H9 (cell line): ENCODE measurements around the gene WASF3. TPM values are rescaled to one million over a fixed set of nuclear protein-coding genes. Genes with fewer than 3 reads are reported as not detected.

ENCODE experiments used
- DNase-seq: peaks from one replicate; pipeline ENCODE4 v3.0.0-alpha.2; 2017
- H2AFZ ChIP-seq: one replicate; pipeline ENCODE4 v1.6.1; 2013; ENCODE audit warnings: mild to moderate bottlenecking, low read length, control low read depth, moderate library complexity
- H2AK5ac ChIP-seq: 2 replicates; pipeline ENCODE4 v1.6.1; 2013; ENCODE audit warnings: low read length, control low read depth, mixed read lengths; ENCODE audit not compliant: insufficient read length
- H2BK120ac ChIP-seq: one replicate; pipeline ENCODE4 v1.6.1; 2013; ENCODE audit warnings: low read depth, mild to moderate bottlenecking, low read length, control low read depth, inconsistent platforms; ENCODE audit not compliant: poor library complexity, severe bottlenecking
- H2BK12ac ChIP-seq: 2 replicates; pipeline ENCODE4 v1.6.1; 2013; ENCODE audit warnings: low read length, control low read depth, mixed read lengths, low read depth; ENCODE audit not compliant: insufficient read length
- H2BK15ac ChIP-seq: 2 replicates; pipeline ENCODE4 v1.6.1; 2013; ENCODE audit warnings: low read depth, low read length, control low read depth
- H2BK20ac ChIP-seq: one replicate; pipeline ENCODE4 v1.6.1; 2013; ENCODE audit warnings: low read depth, mild to moderate bottlenecking, low read length, control low read depth, inconsistent platforms; ENCODE audit not compliant: poor library complexity, severe bottlenecking
- H2BK5ac ChIP-seq: 2 replicates; pipeline ENCODE4 v1.6.1; 2013; ENCODE audit warnings: low read length, control low read depth, mixed read lengths; ENCODE audit not compliant: insufficient read length
- H3K14ac ChIP-seq: 2 replicates; pipeline ENCODE4 v1.6.1; 2013; ENCODE audit warnings: low read length, control low read depth; ENCODE audit not compliant: insufficient read depth
- H3K18ac ChIP-seq: 2 replicates; pipeline ENCODE4 v1.6.1; 2013; ENCODE audit warnings: low read depth, mild to moderate bottlenecking, mixed read lengths, low read length, control low read depth; ENCODE audit not compliant: insufficient read length
- H3K23ac ChIP-seq: 2 replicates; pipeline ENCODE4 v1.6.1; 2013; ENCODE audit warnings: low read length, control low read depth, mixed read lengths, low read depth; ENCODE audit not compliant: insufficient read length
- H3K23me2 ChIP-seq: 2 replicates; pipeline ENCODE4 v1.6.1; 2013; ENCODE audit warnings: low read depth, mild to moderate bottlenecking, mixed read lengths, low read length, control low read depth; ENCODE audit not compliant: insufficient read length, poor library complexity, severe bottlenecking
- H3K27ac ChIP-seq: 2 replicates; pipeline ENCODE4 v1.5.1; 2013; ENCODE audit warnings: low read length, control low read depth, mixed read lengths, low read depth; ENCODE audit not compliant: insufficient read length
- H3K27me3 ChIP-seq: 2 replicates; pipeline ENCODE4 v1.6.1; 2013; ENCODE audit warnings: low read length, control low read depth, inconsistent platforms; ENCODE audit not compliant: insufficient read depth
- H3K4ac ChIP-seq: 2 replicates; pipeline ENCODE4 v1.6.1; 2013; ENCODE audit warnings: low read depth, mild to moderate bottlenecking, control low read depth, inconsistent platforms, low read length, moderate library complexity
- H3K4me1 ChIP-seq: 2 replicates; pipeline ENCODE4 v1.6.1; 2013; ENCODE audit warnings: low read length, control low read depth, inconsistent platforms; ENCODE audit not compliant: insufficient read depth
- H3K4me2 ChIP-seq: 2 replicates; pipeline ENCODE4 v1.6.1; 2013; ENCODE audit warnings: low read length, control low read depth, mixed read lengths; ENCODE audit not compliant: insufficient read length, insufficient read depth
- H3K56ac ChIP-seq: 2 replicates; pipeline ENCODE4 v1.6.1; 2013; ENCODE audit warnings: low read depth, mild to moderate bottlenecking, mixed read lengths, low read length, control low read depth; ENCODE audit not compliant: insufficient read length
- H3K79me1 ChIP-seq: 2 replicates; pipeline ENCODE4 v1.6.1; 2013; ENCODE audit warnings: low read depth, mild to moderate bottlenecking, moderate library complexity, low read length, control low read depth, inconsistent platforms; ENCODE audit not compliant: insufficient read depth, poor library complexity, severe bottlenecking
- H3K79me2 ChIP-seq: 2 replicates; pipeline ENCODE4 v1.6.1; 2013; ENCODE audit warnings: low read length, control low read depth, inconsistent platforms; ENCODE audit not compliant: insufficient read depth
- H3K9ac ChIP-seq: 2 replicates; pipeline ENCODE4 v1.6.1; 2013; ENCODE audit warnings: low read length, control low read depth, mixed read lengths; ENCODE audit not compliant: insufficient read length; ENCODE audit errors: extremely low read depth
- H3K9me3 ChIP-seq: one replicate; pipeline ENCODE4 v1.6.1; 2013; ENCODE audit warnings: low read depth, low read length, inconsistent platforms; ENCODE audit not compliant: control insufficient read depth
- H3T11ph ChIP-seq: one replicate; pipeline ENCODE4 v1.6.1; 2013; ENCODE audit warnings: mild to moderate bottlenecking, low read length, control low read depth, inconsistent platforms
- H4K20me1 ChIP-seq: one replicate; pipeline ENCODE4 v1.6.1; 2013; ENCODE audit not compliant: control insufficient read depth, insufficient read length, insufficient read depth
- H4K5ac ChIP-seq: 2 replicates; pipeline ENCODE4 v1.6.1; 2013; ENCODE audit warnings: low read depth, mild to moderate bottlenecking, mixed read lengths, low read length, control low read depth; ENCODE audit not compliant: insufficient read length
- H4K8ac ChIP-seq: replicated peaks from 2 replicates; pipeline ENCODE4 v1.6.1; 2013; ENCODE audit warnings: low read length, control low read depth, mixed read lengths, low read depth; ENCODE audit not compliant: insufficient read length
- H4K91ac ChIP-seq: 2 replicates; pipeline ENCODE4 v1.6.1; 2013; ENCODE audit warnings: low read depth, mild to moderate bottlenecking, moderate library complexity, mixed read lengths, low read length, control low read depth; ENCODE audit not compliant: insufficient read length
- H3K27ac Mint-ChIP-seq, 3 experiments: 2 replicates in 2 of 3; 3 replicates in 1 of 3; pipeline ENCODE4 v1.8.0; 2020 to 2021; ENCODE audit warnings: mixed read lengths in 3 of 3, mild to moderate bottlenecking in 1 of 3, moderate library complexity in 1 of 3
- H3K27me3 Mint-ChIP-seq: 2 replicates; pipeline ENCODE4 v1.8.0; 2021; ENCODE audit warnings: low read depth, mild to moderate bottlenecking, moderate library complexity, mixed read lengths
- H3K36me3 Mint-ChIP-seq, 3 experiments: 2 replicates in 2 of 3; 3 replicates in 1 of 3; pipeline ENCODE4 v1.8.0; 2020 to 2021; ENCODE audit warnings: low read depth in 3 of 3, mixed read lengths in 3 of 3; ENCODE audit not compliant: insufficient read depth in 1 of 3
- H3K4me1 Mint-ChIP-seq, 2 experiments: 2 replicates each; pipeline ENCODE4 v1.8.0; 2020; ENCODE audit warnings: mixed read lengths in 2 of 2
- H3K4me3 Mint-ChIP-seq, 2 experiments: 2 replicates in 1 of 2; 3 replicates in 1 of 2; pipeline ENCODE4 v1.8.0; 2020 to 2021; ENCODE audit warnings: mild to moderate bottlenecking in 2 of 2, mixed read lengths in 2 of 2, moderate library complexity in 1 of 2
- H3K9me3 Mint-ChIP-seq, 2 experiments: 2 replicates in 1 of 2; 3 replicates in 1 of 2; pipeline ENCODE4 v1.8.0; 2020; ENCODE audit warnings: mild to moderate bottlenecking in 2 of 2, mixed read lengths in 2 of 2, moderate library complexity in 1 of 2
- WGBS: extraction: QIAGEN DNeasy Blood & Tissue Kit; methylation state at CpG from one replicate; pipeline ENCODE4 v1.1.7; 2013; ENCODE audit warnings: missing lambda C conversion rate, low lambda C conversion rate, mixed read lengths; ENCODE audit not compliant: insufficient read length; ENCODE audit errors: extremely low coverage; 5-methylcytosine and 5-hydroxymethylcytosine counted together
- total RNA-seq: library from RNA; stranded (reverse); gene quantifications from 2 replicates; pipeline ENCODE4 v1.2.1, GENCODE V29; 2021
- TF ChIP-seq, protein P1 (sequence below): fragments of 200-600 bp; sonication (generic); conservative IDR thresholded peaks from 3 replicates; pipeline ENCODE4 v1.8.0; 2021; ENCODE audit warnings: antibody characterized with exemption, mild to moderate bottlenecking

Gene WASF3
- total RNA-seq, 1 experiment from 2014 or later = 22.2 TPM

DNA sequence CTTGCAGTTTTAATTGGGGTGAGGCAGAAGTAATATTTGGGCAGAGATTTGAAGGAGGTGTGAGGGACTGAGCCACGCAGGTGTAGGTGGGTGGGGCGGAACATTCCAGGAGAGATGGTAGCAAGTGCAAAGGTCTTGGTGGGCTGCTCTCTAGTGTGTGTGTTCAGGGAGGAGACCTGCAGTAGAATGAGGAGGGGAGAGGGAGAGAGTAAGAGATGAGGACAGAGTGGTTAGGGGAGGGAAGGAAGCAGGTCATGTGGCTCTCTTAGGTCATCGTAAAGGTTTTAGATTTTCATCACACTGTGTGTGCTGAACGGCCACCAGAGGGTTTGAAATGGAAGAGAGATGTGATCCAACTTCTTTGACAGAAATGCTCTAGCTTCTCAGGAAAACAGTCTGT lies 33.5 kb downstream of the WASF3 start:
- Histone ChIP-seq H3T11ph (no peak overlapping the region), H2BK20ac (no peak overlapping the region), H3K27me3 (no peaks in the 10 kb centered on the region), H2BK12ac (no peak overlapping the region), H3K23ac (no peak overlapping the region), H3K4me1 (no peaks in the 10 kb centered on the region), H2BK120ac (no peak overlapping the region), H2AFZ (no peak overlapping the region), H3K4ac (no peak overlapping the region), H3K9ac (no peak overlapping the region), H3K23me2 (no peaks in the 10 kb centered on the region), H4K5ac (no peak overlapping the region), H4K20me1 (no peaks in the 10 kb centered on the region), H2AK5ac (no peak overlapping the region), H2BK15ac (no peak overlapping the region), H3K56ac (no peak overlapping the region), H4K8ac (no peak overlapping the region), H2BK5ac (no peak overlapping the region), H3K79me2 (peaks cover 3% of the 10 kb centered on the region; the same call in 1 of the 2 replicates), H3K18ac (no peak overlapping the region), H3K4me2 (no peak overlapping the region), H3K14ac (no peak overlapping the region), H3K27ac (no peak overlapping the region), H3K79me1 (peaks cover 2% of the 10 kb centered on the region), H4K91ac (no peak overlapping the region), H3K9me3 (no peaks in the 10 kb centered on the region)
- no peak overlapping the region for H3K4me3 Mint-ChIP-seq
- H3K9me3 Mint-ChIP-seq = peaks cover 0 to 3% of the 10 kb centered on the region in 2 experiments; a peak in 1 of 5 replicates
- peaks cover 0 to under 1% (median 0%) of the 10 kb centered on the region in 3 experiments; a peak in 1 of 7 replicates for H3K36me3 Mint-ChIP-seq
- H3K27ac Mint-ChIP-seq = no peak overlapping the region
- peaks cover 23 to 27% of the 10 kb centered on the region in 2 experiments for H3K4me1 Mint-ChIP-seq
- no peak for DNase-seq
- TF ChIP-seq, protein P1, sequence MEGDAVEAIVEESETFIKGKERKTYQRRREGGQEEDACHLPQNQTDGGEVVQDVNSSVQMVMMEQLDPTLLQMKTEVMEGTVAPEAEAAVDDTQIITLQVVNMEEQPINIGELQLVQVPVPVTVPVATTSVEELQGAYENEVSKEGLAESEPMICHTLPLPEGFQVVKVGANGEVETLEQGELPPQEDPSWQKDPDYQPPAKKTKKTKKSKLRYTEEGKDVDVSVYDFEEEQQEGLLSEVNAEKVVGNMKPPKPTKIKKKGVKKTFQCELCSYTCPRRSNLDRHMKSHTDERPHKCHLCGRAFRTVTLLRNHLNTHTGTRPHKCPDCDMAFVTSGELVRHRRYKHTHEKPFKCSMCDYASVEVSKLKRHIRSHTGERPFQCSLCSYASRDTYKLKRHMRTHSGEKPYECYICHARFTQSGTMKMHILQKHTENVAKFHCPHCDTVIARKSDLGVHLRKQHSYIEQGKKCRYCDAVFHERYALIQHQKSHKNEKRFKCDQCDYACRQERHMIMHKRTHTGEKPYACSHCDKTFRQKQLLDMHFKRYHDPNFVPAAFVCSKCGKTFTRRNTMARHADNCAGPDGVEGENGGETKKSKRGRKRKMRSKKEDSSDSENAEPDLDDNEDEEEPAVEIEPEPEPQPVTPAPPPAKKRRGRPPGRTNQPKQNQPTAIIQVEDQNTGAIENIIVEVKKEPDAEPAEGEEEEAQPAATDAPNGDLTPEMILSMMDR = no peak; the same call in 2 of the 3 replicates
- H3K27me3 Mint-ChIP-seq = no peaks in the 10 kb centered on the region
- WGBS = no CpG with 5 or more reads among the region's 4 CpGs
